Endothelial cell of umbilical vein (primary cell): Measurements from ENCODE around the gene MARK4. TPM values are rescaled to one million over a fixed set of nuclear protein-coding genes. Genes with fewer than 3 reads are reported as not detected.

Experiments used
- BruUV-seq: library from RNA; stranded (reverse); fragments of 400-500 nt; replicated peaks from 2 replicates; lab custom pipeline; 2021; lab: Mats Ljungman, UMichigan
- CTCF ChIA-PET: fragments of 300-600, 350-600 bp; sonication (Branson Sonifier 250); formaldehyde crosslinking; loops from one replicate; lab custom pipeline; 2021; ENCODE audit warnings: antibody characterized with exemption, inconsistent platforms; lab: Charles Lee
- POLR2A ChIA-PET: fragments of 300-600, 350-600 bp; sonication (Branson Sonifier 250); formaldehyde crosslinking; loops from one replicate; lab custom pipeline; 2021; ENCODE audit warnings: antibody characterized with exemption, inconsistent platforms; lab: Charles Lee
- DNase-seq: peaks from one replicate; pipeline ENCODE4 v3.0.0-alpha.2; 2011; ENCODE audit warnings: low read depth, low spot score
- FAIRE-seq: peaks from 2 replicates; lab custom pipeline; 2011; peaks lifted over from hg19 to GRCh38; lab: Jason Lieb, UNC
- H2AFZ ChIP-seq: 2 replicates; pipeline ENCODE4 v1.6.0; 2012; ENCODE audit warnings: low read depth, low read length, control low read depth, inconsistent platforms
- H3K27ac ChIP-seq: 2 replicates; pipeline ENCODE4 v1.5.1; 2011; ENCODE audit warnings: low read depth, mild to moderate bottlenecking, control low read depth, low read length, moderate library complexity; ENCODE audit not compliant: insufficient read depth
- H3K27me3 ChIP-seq, 2 experiments: 2 replicates each; pipeline versions ENCODE4 v1.6.0 to v1.6.1; 2011; ENCODE audit warnings: low read length in 2 of 2, mixed read lengths in 1 of 2; ENCODE audit not compliant: control insufficient read depth in 2 of 2, insufficient read depth in 2 of 2
- H3K36me3 ChIP-seq, 2 experiments: 2 replicates in 1 of 2; 3 replicates in 1 of 2; pipeline ENCODE4 v1.5.1; 2011; ENCODE audit warnings: low read length in 2 of 2, mild to moderate bottlenecking in 1 of 2, moderate library complexity in 1 of 2; ENCODE audit not compliant: control insufficient read depth in 2 of 2, insufficient read depth in 2 of 2; ENCODE audit errors: extremely low read depth in 1 of 2
- H3K4me1 ChIP-seq: 3 replicates; pipeline ENCODE4 v1.5.1; 2011; ENCODE audit warnings: mild to moderate bottlenecking, low read length; ENCODE audit not compliant: control insufficient read depth, insufficient read depth; ENCODE audit errors: extremely low read depth
- H3K4me2 ChIP-seq: 2 replicates; pipeline ENCODE4 v1.6.1; 2011; ENCODE audit warnings: low read length, control low read depth, mixed read lengths; ENCODE audit not compliant: insufficient read depth
- H3K4me3 ChIP-seq, 3 experiments: fragments of 200-600 bp in 1 of 3; sonication (generic), shearing (Covaris generic) in 1 of 3; replicated peaks in 1 of 3; 2 replicates each; pipeline ENCODE4 v1.5.1; 2011 to 2016; ENCODE audit warnings: control low read depth in 3 of 3, low read length in 3 of 3, mild to moderate bottlenecking in 2 of 3, inconsistent platforms in 1 of 3, low read depth in 1 of 3, moderate library complexity in 1 of 3; ENCODE audit not compliant: insufficient read depth in 1 of 3
- H3K79me2 ChIP-seq: 2 replicates; pipeline ENCODE4 v1.6.0; 2012; ENCODE audit warnings: low read length, inconsistent platforms; ENCODE audit not compliant: control insufficient read depth, insufficient read depth
- H3K9ac ChIP-seq: replicated peaks from 2 replicates; pipeline ENCODE3; 2011; ENCODE audit warnings: low read length, control low read depth; ENCODE audit not compliant: insufficient read depth; ENCODE audit errors: extremely low read depth
- H3K9me1 ChIP-seq: replicated peaks from 3 replicates; pipeline ENCODE4 v1.6.0; 2011; ENCODE audit warnings: mild to moderate bottlenecking, low read length; ENCODE audit not compliant: control insufficient read depth, insufficient read depth; ENCODE audit errors: extremely low read depth
- H3K9me3 ChIP-seq: replicated peaks from 2 replicates; pipeline ENCODE4 v1.5.1; 2012; ENCODE audit warnings: low read length, inconsistent platforms; ENCODE audit not compliant: control insufficient read depth, insufficient read depth
- H4K20me1 ChIP-seq: replicated peaks from 2 replicates; pipeline ENCODE3; 2011; ENCODE audit warnings: mild to moderate bottlenecking, low read length; ENCODE audit not compliant: control insufficient read depth, insufficient read depth; ENCODE audit errors: extremely low read depth
- EZH2 ChIP-seq: IDR thresholded peaks from 2 replicates; pipeline ENCODE4 v1.6.1; 2012; ENCODE audit warnings: borderline replicate concordance, low read depth, mild to moderate bottlenecking, moderate library complexity, low read length, inconsistent platforms; ENCODE audit not compliant: severe bottlenecking
- FOS ChIP-seq: IDR thresholded peaks from 2 replicates; pipeline ENCODE4 v1.6.1; 2011; ENCODE audit warnings: mild to moderate bottlenecking, low read length, moderate library complexity, borderline replicate concordance; ENCODE audit not compliant: insufficient read depth
- GATA2 ChIP-seq: IDR thresholded peaks from 2 replicates; pipeline ENCODE4 v1.7.0; 2011; ENCODE audit warnings: low read depth, mild to moderate bottlenecking, moderate library complexity, mixed read lengths, low read length; ENCODE audit not compliant: insufficient read length, insufficient read depth
- JUN ChIP-seq: IDR thresholded peaks from 2 replicates; pipeline ENCODE4 v1.6.1; 2011; ENCODE audit warnings: borderline replicate concordance, low read depth; ENCODE audit not compliant: insufficient read length, insufficient read depth
- MYC ChIP-seq: IDR thresholded peaks from one replicate; pipeline ENCODE4 v1.6.1; 2011; ENCODE audit warnings: mild to moderate bottlenecking, low read depth, low read length
- POLR2A ChIP-seq: IDR thresholded peaks from 2 replicates; pipeline ENCODE4 v1.6.1; 2012; ENCODE audit warnings: low read depth, mild to moderate bottlenecking, control low read depth, low read length
- POLR2AphosphoS5 ChIP-seq: IDR thresholded peaks from 2 replicates; pipeline ENCODE4 v1.6.1; 2012; ENCODE audit warnings: low read depth, mild to moderate bottlenecking, control low read depth, low read length, moderate library complexity; ENCODE audit not compliant: insufficient read depth
- dilution Hi-C: fragments of 300-500 bp; cut with MboI; formaldehyde crosslinking; loops from one replicate; pipeline ENCODE4 v1.15.0; 2019; ENCODE audit warnings: low sequenced_read_pairs; ENCODE audit not compliant: extremely low pct_ligation_motif_present
- intact Hi-C: fragments of 100-400 bp; cut with micrococcal nuclease; formaldehyde crosslinking; loops from one replicate; pipeline ENCODE4 v1.10.0; 2022
- polyA plus RNA-seq, 4 experiments: library from polyadenylated mRNA; depleted of rRNA in 3 of 4; stranded (reverse) in 3 of 4; unstranded in 1 of 4; fragments of >200 nt; gene quantifications; 2 replicates each; pipeline versions ENCODE4 v1.2.1 to v1.2.3, GENCODE V29; 2011 to 2012; ENCODE audit warnings: missing spikeins in 1 of 4
- total RNA-seq: library from RNA; stranded (reverse); gene quantifications from 2 replicates; pipeline ENCODE4 v1.2.3, GENCODE V29; 2021
- TF ChIP-seq, protein P1 (sequence below), 2 donors: IDR thresholded peaks; 1 replicate in 1 of 2; 2 replicates in 1 of 2; pipeline ENCODE4 v1.5.1; 2011; ENCODE audit warnings: low read length in 2 of 2, mild to moderate bottlenecking in 2 of 2, moderate library complexity in 2 of 2, control low read depth in 1 of 2, inconsistent platforms in 1 of 2, low read depth in 1 of 2; ENCODE audit not compliant: insufficient read depth in 1 of 2; ENCODE audit errors: extremely low read depth in 1 of 2
- TF ChIP-seq, protein P2 (sequence below): IDR thresholded peaks from 2 replicates; pipeline ENCODE4 v1.6.1; 2011; ENCODE audit not compliant: insufficient read depth, insufficient read length

The MARK4 gene
- total and polyA plus RNA-seq, 2 donors (not counting 3 experiments of a cell fraction or from before 2014, with no cell fraction given) = 13.9 to 51.6 TPM

DNA sequence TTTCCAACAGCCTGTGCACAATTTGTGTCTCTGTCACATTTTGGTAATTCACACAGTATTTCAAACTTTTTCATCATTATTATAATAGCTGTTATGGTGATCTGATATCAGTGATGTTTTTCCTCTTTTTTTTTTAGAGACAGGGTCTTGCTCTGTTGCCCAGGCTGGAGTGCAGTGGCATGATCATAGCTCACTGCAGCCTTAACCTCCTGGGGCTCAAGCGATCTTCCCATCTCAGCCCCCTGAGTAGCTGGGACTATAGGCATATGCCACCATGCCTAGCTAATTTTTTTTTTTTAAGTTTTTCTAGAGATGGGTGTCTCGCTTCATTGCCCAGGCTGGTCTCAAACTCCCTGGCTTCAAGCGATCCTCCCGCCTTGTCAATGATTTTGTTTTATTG, 5.8 kb downstream of the MARK4 start:
- no peak for DNase-seq
- Histone ChIP-seq H3K27me3 (no peaks in the 10 kb centered on the region), H3K9me3 (no peaks in the 10 kb centered on the region), H3K36me3 (peaks cover 0 to 12% of the 10 kb centered on the region in 2 experiments), H3K9ac (no peak overlapping the region), H3K9me1 (no peaks in the 10 kb centered on the region), H3K79me2 (peaks cover 35% of the 10 kb centered on the region), H2AFZ (no peak overlapping the region), H4K20me1 (peaks cover 2% of the 10 kb centered on the region), H3K4me2 (no peak overlapping the region), H3K27ac (no peak overlapping the region), H3K4me3 (no peak overlapping the region), H3K4me1 (peaks cover 4% of the 10 kb centered on the region)
- dilution Hi-C loops = no loop called here
- no peak for FAIRE-seq
- no TSS peak for BruUV-seq
- ChIA-PET POLR2A (no interaction called here), CTCF (interaction anchor here (0.9 kb wide), 1 partner anchor 56 kb away, joined by 3 read pairs; no protein-coding TSS in a partner anchor)
- intact Hi-C loops = no loop called here
- TF ChIP-seq, protein P1, sequence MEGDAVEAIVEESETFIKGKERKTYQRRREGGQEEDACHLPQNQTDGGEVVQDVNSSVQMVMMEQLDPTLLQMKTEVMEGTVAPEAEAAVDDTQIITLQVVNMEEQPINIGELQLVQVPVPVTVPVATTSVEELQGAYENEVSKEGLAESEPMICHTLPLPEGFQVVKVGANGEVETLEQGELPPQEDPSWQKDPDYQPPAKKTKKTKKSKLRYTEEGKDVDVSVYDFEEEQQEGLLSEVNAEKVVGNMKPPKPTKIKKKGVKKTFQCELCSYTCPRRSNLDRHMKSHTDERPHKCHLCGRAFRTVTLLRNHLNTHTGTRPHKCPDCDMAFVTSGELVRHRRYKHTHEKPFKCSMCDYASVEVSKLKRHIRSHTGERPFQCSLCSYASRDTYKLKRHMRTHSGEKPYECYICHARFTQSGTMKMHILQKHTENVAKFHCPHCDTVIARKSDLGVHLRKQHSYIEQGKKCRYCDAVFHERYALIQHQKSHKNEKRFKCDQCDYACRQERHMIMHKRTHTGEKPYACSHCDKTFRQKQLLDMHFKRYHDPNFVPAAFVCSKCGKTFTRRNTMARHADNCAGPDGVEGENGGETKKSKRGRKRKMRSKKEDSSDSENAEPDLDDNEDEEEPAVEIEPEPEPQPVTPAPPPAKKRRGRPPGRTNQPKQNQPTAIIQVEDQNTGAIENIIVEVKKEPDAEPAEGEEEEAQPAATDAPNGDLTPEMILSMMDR (IDR thresholded peaks at IDR 0.05; ENCODE audit: extremely low read depth in 1 of 2, insufficient read depth in 1 of 2, low read depth in 1 of 2, low read length in 2 of 2) = no peak
- no peak for TF ChIP-seq POLR2A
- no peak for TF ChIP-seq JUN
- TF ChIP-seq MYC = no peak
- TF ChIP-seq POLR2AphosphoS5 = no peak
- no peak for TF ChIP-seq FOS
- no peak for TF ChIP-seq GATA2
- TF ChIP-seq, protein P2, sequence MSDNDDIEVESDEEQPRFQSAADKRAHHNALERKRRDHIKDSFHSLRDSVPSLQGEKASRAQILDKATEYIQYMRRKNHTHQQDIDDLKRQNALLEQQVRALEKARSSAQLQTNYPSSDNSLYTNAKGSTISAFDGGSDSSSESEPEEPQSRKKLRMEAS = no peak
- TF ChIP-seq EZH2 = no peak
